HepG2 (cell line): Measurements from ENCODE around the gene VWA7. TPM values are rescaled to one million over a fixed set of nuclear protein-coding genes. Genes with fewer than 3 reads are reported as not detected.

ENCODE experiments used
- DNMT3B ChIP-seq: conservative IDR thresholded peaks from 2 replicates; pipeline ENCODE4 v1.6.1; 2016; ENCODE audit warnings: missing biosample characterization, control low read depth
- HIC2 ChIP-seq: sonication (generic); formaldehyde crosslinking; IDR thresholded peaks from 2 replicates; pipeline ENCODE4 v1.9.0; 2022; ENCODE audit warnings: low read depth, missing genetic modification reagents
- KLF16 ChIP-seq, 2 experiments: sonication (generic) in 1 of 2; formaldehyde crosslinking in 1 of 2; IDR thresholded peaks; 2 replicates each; pipeline versions ENCODE4 v1.6.1 to v1.8.0; 2016 to 2023; ENCODE audit warnings: missing genetic modification reagents in 2 of 2, missing compliant biosample characterization in 1 of 2
- MTF1 ChIP-seq: sonication (generic); formaldehyde crosslinking; IDR thresholded peaks from 2 replicates; pipeline ENCODE4 v1.5.0; 2020; ENCODE audit warnings: missing genetic modification reagents
- NFE2L1 ChIP-seq: sonication (generic); formaldehyde crosslinking; IDR thresholded peaks from 2 replicates; pipeline ENCODE4 v1.4.0; 2020; ENCODE audit warnings: missing genetic modification reagents, mild to moderate bottlenecking, borderline replicate concordance
- POGZ ChIP-seq: sonication (generic); formaldehyde crosslinking; IDR thresholded peaks from 2 replicates; pipeline ENCODE4 v1.4.0; 2020; ENCODE audit warnings: mild to moderate bottlenecking, missing genetic modification reagents
- RARA ChIP-seq: IDR thresholded peaks from 2 replicates; pipeline ENCODE4 v1.6.1; 2016; ENCODE audit warnings: missing genetic modification reagents, missing compliant biosample characterization
- RBFOX2 ChIP-seq: fragments of 200-400 bp; formaldehyde crosslinking; IDR thresholded peaks from 2 replicates; pipeline ENCODE4 v1.6.1; 2017; ENCODE audit warnings: low read depth, mild to moderate bottlenecking, low read length
- REST ChIP-seq, 2 experiments: IDR thresholded peaks; 2 replicates each; pipeline ENCODE4 v1.6.1; 2011 to 2012; ENCODE audit warnings: low read length in 2 of 2, borderline replicate concordance in 1 of 2, low read depth in 1 of 2, mild to moderate bottlenecking in 1 of 2, moderate library complexity in 1 of 2
- RNF2 ChIP-seq: fragments of 450-650 bp; conservative IDR thresholded peaks from 2 replicates; pipeline ENCODE4 v1.6.1; 2016; ENCODE audit warnings: low read depth
- TAF1 ChIP-seq: sonication (generic); formaldehyde crosslinking; IDR thresholded peaks from 2 replicates; pipeline ENCODE4 v1.4.0; 2020; ENCODE audit warnings: missing genetic modification reagents
- TARDBP ChIP-seq: sonication (generic); formaldehyde crosslinking; IDR thresholded peaks from 2 replicates; pipeline ENCODE4 v1.8.0; 2022; ENCODE audit warnings: mild to moderate bottlenecking, missing genetic modification reagents
- THAP11 ChIP-seq: IDR thresholded peaks from 2 replicates; pipeline ENCODE4 v1.6.1; 2016; ENCODE audit warnings: missing biosample characterization, missing genetic modification reagents
- YY1 ChIP-seq: IDR thresholded peaks from 2 replicates; pipeline ENCODE4 v1.6.1; 2011; ENCODE audit warnings: low read length, low read depth, moderate library complexity, mild to moderate bottlenecking; ENCODE audit not compliant: insufficient read depth, insufficient replicate concordance
- ZBTB7B ChIP-seq: sonication (generic); formaldehyde crosslinking; IDR thresholded peaks from 2 replicates; pipeline ENCODE4 v1.4.0; 2020; ENCODE audit warnings: missing genetic modification reagents
- ZFP36L1 ChIP-seq: sonication (generic); formaldehyde crosslinking; IDR thresholded peaks from 2 replicates; pipeline ENCODE4 v1.8.0; 2022; ENCODE audit warnings: mild to moderate bottlenecking, missing genetic modification reagents, moderate library complexity
- ZNF335 ChIP-seq: sonication (generic); formaldehyde crosslinking; IDR thresholded peaks from 2 replicates; pipeline ENCODE4 v1.4.0; 2020; ENCODE audit warnings: missing genetic modification reagents
- ZNF556 ChIP-seq: sonication (generic); formaldehyde crosslinking; IDR thresholded peaks from 2 replicates; pipeline ENCODE4 v1.4.0; 2020; ENCODE audit warnings: mild to moderate bottlenecking, missing genetic modification reagents, borderline replicate concordance
- ZNF589 ChIP-seq: sonication (generic); formaldehyde crosslinking; conservative IDR thresholded peaks from 2 replicates; pipeline ENCODE4 v1.8.0; 2022; ENCODE audit warnings: mild to moderate bottlenecking, moderate library complexity, missing genetic modification reagents
- ZZZ3 ChIP-seq: sonication (generic); formaldehyde crosslinking; IDR thresholded peaks from 2 replicates; pipeline ENCODE4 v1.4.0; 2020; ENCODE audit warnings: missing genetic modification reagents, mild to moderate bottlenecking, borderline replicate concordance
- polyA plus RNA-seq, 8 experiments: library from polyadenylated mRNA; depleted of rRNA in 3 of 8; stranded (reverse) in 7 of 8; unstranded in 1 of 8; fragments of >200 nt; fragmentation: Illumina TruSeq in 4 of 8; extraction: Trizol in 4 of 8; gene quantifications; 2 replicates each; pipeline versions ENCODE4 v1.2.1 to v1.2.3, GENCODE V29; 2011 to 2016; ENCODE audit warnings: low read depth in 4 of 8, missing spikeins in 1 of 8, mixed read lengths in 1 of 8; ENCODE audit not compliant: insufficient read depth in 1 of 8
- total RNA-seq, 5 experiments: library from RNA; depleted of rRNA; stranded (reverse); fragments of >200 nt; fragmentation: Illumina TruSeq; extraction: Trizol; gene quantifications; 2 replicates each; pipeline ENCODE4 v1.2.3, GENCODE V29; 2016; ENCODE audit warnings: low read depth in 1 of 5

The VWA7 gene
- total and polyA plus RNA-seq, 2 of the 13 experiments (the other 11 are each of a cell fraction or from before 2014, with no cell fraction given) = 0.86 to 3.3 TPM

GRCh38 chr6:31734821-31735406 lies 42.2 kb downstream of the VWA7 start (continued):
- no peak for TF ChIP-seq ZNF335 (CRISPR knock-in tag)
- TF ChIP-seq THAP11 (CRISPR knock-in tag) = peak; percentile 52; the same call in 1 of the 2 replicates
- peak; percentile 46; the same call in 1 of the 2 replicates for TF ChIP-seq RBFOX2
- peak; percentile 49 for TF ChIP-seq RARA (CRISPR knock-in tag)
- no peak for TF ChIP-seq POGZ (CRISPR knock-in tag)
- TF ChIP-seq ZBTB7B (CRISPR knock-in tag) = 0 out of 2 replicates have a peak, but pooled peaks have one; percentile 19
- TF ChIP-seq YY1 = no peak
- TF ChIP-seq RNF2 = no peak
- no peak for TF ChIP-seq ZNF556 (CRISPR knock-in tag)
- no peak for TF ChIP-seq HIC2 (CRISPR knock-in tag)
- TF ChIP-seq KLF16 (CRISPR knock-in tag; IDR thresholded peaks at IDR 0.05) = peak in 1 of 2 experiments; percentile 59; a peak in 1 of 4 replicates
- no peak; the same call in 1 of the 2 replicates for TF ChIP-seq ZNF589
- TF ChIP-seq REST (IDR thresholded peaks at IDR 0.05; ENCODE audit: borderline replicate concordance in 1 of 2, low read depth in 1 of 2, low read length in 2 of 2) = no peak
- no peak for TF ChIP-seq NFE2L1 (CRISPR knock-in tag)
- TF ChIP-seq DNMT3B (CRISPR knock-in tag) = 0 out of 2 replicates have a peak, but pooled peaks have one; percentile 23
- peak; percentile 9; the same call in 1 of the 2 replicates for TF ChIP-seq TARDBP (CRISPR knock-in tag)
- peak; percentile 69 for TF ChIP-seq TAF1
- TF ChIP-seq ZZZ3 (CRISPR knock-in tag) = no peak
- no peak for TF ChIP-seq MTF1 (CRISPR knock-in tag)
- TF ChIP-seq ZFP36L1 = peak; percentile 79; the same call in 1 of the 2 replicates
